ENCODE data around the gene SPAG9.
A peak's percentile ranks its signal among the peaks of the same experiment; 100 is the strongest.
"Not testable (repeated sequence)": the region's sequence is repeated elsewhere in the genome, so short reads cannot be mapped to it uniquely, and the experiment has no call there.

Gene SPAG9

DNA sequence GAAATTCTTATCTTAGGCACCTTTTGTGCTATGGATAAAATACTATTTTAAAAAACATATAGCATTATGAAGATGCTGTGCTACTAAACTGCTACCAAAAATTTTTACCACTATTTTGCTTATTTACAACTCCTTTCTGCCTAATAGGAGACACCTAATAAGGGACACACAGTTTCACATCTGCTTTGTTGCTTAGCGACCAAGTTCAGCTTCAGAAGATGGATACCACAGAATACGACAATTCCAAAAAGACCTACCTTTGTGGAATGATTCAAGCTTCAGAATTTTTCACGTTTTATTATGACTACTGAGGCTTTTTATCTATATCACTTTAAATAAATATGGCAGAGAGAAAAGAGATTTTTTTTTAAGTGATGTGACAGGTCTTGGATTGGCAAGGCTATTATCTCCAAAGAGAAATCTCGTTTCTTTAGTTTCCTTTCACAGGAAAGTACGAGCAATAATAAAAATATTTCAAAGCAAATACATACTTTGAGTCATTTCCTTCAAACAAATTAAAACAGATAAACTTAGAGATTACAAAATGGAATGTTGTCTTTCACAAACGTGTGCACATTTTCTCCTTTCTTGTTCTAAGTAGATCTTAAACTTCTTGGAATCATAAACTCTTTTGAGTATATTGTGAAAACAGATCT, 35.4 kb downstream of the SPAG9 start:
- DNase-seq (ENCODE audit: low read depth in 2 of 2): peak in 1 of 2 experiments; percentile 3

DNA sequence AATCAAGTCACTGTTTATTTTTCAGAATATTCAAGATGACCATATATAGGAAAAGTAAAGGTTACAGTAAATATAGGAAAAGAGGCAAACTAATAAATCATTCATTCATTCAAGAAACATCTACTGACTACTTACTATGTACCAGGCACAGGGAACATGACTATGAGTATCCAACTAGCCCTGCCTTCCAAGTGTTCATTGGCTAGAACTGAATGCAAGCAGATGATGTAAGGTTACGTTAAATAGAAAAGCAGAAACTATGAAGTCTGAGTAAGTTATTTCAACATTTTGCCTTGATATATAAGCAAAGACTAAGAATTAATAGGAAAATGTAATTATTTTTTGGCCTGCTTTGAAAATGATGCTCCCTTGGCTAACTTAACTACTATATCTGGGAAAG, 36.7 kb downstream of the SPAG9 start:
- DNase-seq (ENCODE audit: low read depth in 2 of 2): no peak

- DNase-seq (ENCODE audit: low read depth in 2 of 2): not testable (repeated sequence)
Measured at GRCh38 chr17:51083364-51083763, 37.3 kb downstream of the SPAG9 start.

- DNase-seq (ENCODE audit: low read depth in 2 of 2): peak; percentile 20 to 26
Measured at GRCh38 chr17:51079049-51079448, 41.6 kb downstream of the SPAG9 start.

DNA sequence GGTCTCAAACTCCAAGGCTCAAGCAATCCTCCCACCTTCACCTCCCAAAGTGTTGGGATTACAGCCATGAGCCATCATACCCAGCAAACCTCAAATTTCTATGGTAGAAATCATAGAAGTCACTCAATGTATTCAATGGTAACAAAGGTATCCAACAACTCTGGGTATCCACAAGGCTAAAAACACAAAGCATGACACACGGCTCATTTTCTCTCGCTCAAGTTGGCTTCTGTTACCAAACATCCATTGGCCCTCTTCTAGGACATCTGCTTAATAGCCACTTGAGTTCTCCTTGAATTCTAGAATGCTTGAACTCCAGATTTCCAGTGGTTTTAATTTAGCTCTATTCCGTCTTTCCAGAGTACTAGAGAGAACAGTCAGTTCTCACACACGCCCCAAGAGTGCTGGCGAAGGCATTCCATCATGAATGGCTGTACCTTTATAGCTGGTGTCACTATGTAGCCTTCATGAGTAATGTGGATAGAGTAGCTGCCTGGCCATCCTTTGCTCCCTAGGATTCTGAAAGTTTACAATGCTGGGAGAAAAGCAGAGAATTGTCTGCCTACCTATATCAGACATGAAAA, 42.6 kb downstream of the SPAG9 start:
- DNase-seq (ENCODE audit: low read depth in 2 of 2): no peak

GRCh38 chr17:51076821-51077220, 43.8 kb downstream of the SPAG9 start:
- DNase-seq (ENCODE audit: low read depth in 2 of 2): no peak

- DNase-seq (ENCODE audit: low read depth in 2 of 2): no peak
Measured at GRCh38 chr17:51071556-51071955, 49.1 kb downstream of the SPAG9 start.

DNA sequence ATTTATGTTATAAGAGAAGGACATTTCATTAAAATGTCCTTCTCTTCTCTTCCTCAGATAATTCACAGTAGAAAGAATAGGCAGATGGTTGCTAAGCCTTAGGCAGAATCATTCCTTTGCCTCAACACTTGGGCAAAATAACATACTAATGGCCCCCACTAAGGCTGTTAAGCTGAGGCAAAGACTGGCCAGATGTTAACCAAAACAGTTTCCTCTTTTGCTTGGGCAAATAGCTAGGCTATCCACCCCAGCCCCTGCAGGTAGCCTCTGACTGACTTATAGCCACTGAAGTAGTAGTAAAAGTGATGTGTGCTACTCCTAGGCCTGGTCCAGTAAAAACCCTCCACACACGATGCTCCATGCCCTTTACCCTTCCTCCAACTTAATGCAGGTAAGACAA, 55.2 kb downstream of the SPAG9 start:
- no peak for DNase-seq (ENCODE audit: low read depth in 2 of 2)

DNA sequence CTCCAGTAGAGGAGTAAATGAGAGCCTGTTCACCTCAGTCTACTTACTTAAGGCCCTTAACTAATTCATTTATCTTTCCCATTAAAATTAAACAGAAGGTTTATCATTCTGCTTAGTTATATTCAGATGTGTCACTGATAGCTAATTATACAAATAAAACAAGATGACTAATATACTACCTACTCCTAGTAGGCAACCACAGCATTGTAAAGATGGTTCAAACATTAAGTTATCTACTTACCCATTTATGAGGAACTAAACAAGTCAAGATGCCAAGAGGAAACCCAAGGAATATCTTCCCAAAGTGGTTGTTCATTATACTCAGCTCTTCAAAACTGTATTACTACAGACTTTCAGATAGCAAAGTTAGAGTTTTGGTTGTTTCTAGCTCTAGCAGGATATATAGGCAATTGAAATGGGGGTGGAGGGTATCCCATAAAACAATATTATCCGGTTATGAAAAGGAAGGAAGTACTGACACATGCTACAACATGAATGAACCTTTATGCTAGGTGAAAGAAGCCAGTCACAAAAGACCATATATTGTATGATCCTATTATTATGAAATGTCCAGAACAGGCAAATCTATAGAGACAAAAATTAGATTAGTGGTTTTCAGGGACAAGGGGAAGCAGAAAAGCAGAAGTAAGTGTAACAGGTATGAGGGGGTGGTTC, 56.5 kb downstream of the SPAG9 start:
- no peak for DNase-seq (ENCODE audit: low read depth in 2 of 2)

DNA sequence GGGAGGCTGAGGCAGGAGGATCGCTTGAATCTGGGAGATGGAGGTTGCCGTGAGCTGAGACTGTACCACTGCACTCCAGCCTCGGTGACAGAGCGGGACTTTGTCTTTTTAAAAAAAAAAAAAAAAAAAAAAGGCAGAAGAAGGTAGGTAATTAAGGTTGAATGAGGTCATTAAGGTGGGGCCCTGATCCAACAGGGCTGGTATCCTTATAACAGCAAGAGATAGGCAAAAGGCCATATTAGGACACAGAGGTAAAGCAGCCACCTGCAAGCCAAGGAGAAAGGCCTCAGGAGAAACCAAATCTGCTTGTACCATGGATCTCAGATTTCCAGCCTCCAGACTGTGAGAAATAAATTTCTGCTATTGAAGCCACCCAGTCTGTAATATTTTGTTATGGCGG, 60.3 kb downstream of the SPAG9 start:
- no peak for DNase-seq (ENCODE audit: low read depth in 2 of 2)

DNA sequence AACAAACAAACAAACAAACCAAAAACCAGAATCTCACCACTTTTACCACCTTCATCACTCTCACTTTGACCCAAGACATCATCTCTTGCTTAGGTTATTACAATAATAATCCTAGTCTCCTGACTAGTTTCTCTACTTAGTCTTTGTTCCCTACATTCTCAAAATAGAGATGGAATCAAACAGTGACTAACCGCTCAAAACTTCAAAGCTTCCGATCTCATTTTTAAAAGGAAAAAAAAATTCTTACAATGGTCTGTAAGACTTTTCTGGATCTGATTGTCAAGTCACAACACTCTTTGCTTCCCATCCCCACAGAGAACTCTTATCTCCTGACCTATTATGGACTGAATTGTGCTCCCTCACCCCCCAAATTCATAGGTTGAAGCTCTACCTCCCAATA, 60.9 kb downstream of the SPAG9 start:
- no peak for DNase-seq (ENCODE audit: low read depth in 2 of 2)

GRCh38 chr17:51057534-51057933, 63.1 kb downstream of the SPAG9 start:
- DNase-seq (ENCODE audit: low read depth in 2 of 2): no peak

- peak; percentile 73 to 76 for DNase-seq (ENCODE audit: low read depth in 2 of 2)
Measured at GRCh38 chr17:51056813-51057510, 63.7 kb downstream of the SPAG9 start.

DNA sequence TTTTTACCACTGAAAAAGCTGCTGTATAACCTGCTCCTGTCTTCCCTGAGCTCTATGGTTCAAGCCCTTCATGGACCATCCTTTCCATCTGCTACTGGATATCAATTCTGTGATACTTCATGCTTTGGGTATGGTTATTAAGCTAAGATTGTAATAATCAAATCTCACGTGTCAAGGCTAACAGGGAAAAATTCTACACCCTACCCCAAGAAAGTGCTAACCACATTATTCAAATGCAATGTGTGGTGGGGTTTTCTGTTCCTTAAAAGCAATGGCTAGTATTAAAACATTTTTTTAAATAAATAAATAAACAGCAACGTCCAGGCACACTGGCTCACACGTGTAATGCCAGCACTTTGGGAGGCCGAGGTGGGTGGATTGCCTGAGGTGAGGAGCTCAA, 65.9 kb downstream of the SPAG9 start:
- no peak for DNase-seq (ENCODE audit: low read depth in 2 of 2)

DNA sequence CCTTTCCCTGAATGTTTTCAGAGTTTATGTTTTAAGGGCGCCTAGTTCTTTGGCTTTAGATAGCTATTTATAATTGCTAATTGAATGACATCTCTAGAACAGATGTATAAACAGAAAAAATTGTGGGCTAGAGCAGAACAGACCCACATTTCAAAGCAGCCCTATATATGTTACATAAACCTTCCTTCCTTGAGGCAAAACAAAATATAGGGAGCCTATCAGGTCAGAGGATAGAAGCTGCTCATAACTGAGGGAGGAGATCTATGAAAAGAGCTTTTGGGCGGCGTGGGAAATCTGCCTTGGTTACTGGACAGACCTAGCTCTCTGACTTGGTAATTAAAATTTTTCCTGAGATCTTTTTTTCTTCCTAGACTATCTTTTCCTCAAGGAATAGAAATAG, 68.4 kb downstream of the SPAG9 start:
- no peak for DNase-seq (ENCODE audit: low read depth in 2 of 2)

- no peak for DNase-seq (ENCODE audit: low read depth in 2 of 2)
Measured at GRCh38 chr17:51050291-51051033, 70.2 kb downstream of the SPAG9 start.

- peak; percentile 78 to 80 for DNase-seq (ENCODE audit: low read depth in 2 of 2)
Measured at GRCh38 chr17:51046514-51047384, 73.9 kb downstream of the SPAG9 start.

DNA sequence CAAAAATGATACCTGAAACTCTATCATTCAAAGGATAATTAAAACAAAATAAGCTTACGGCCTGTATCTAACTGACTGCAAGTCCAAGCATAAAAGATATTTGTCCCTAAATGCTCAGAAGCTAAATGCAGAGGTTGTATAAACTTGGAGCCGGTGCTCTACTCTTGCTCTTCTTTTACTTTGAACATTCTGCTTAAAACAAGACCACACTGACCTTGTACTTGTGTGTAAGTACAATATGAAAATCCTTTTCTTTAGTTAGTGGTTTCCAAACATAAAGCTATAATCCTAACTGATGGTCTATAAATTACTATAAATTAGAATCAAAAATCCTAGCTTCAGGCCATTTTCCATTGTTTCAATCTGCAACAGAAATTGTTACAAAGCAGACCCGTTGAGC, 74.6 kb downstream of the SPAG9 start:
- no peak for DNase-seq (ENCODE audit: low read depth in 2 of 2)

GRCh38 chr17:51045621-51046020, 75.0 kb downstream of the SPAG9 start:
- DNase-seq (ENCODE audit: low read depth in 2 of 2): no peak

- DNase-seq (ENCODE audit: low read depth in 2 of 2): no peak
Measured at GRCh38 chr17:51044976-51045375, 75.7 kb downstream of the SPAG9 start.

GRCh38 chr17:51036084-51036483, 84.6 kb downstream of the SPAG9 start:
- DNase-seq (ENCODE audit: low read depth in 2 of 2): no peak

All from fibroblast of skin of left quadriceps (primary cell).